Activated naive CD4-positive, alpha-beta T cell treated with anti-CD3 and anti-CD28 coated beads, Interleukin-2, amount 50 U/mL, for 16 hours (primary cell): Measurements from ENCODE around the gene PCK1.

Experiments used
- DNase-seq: peaks from one replicate; pipeline ENCODE4 v3.0.0-alpha.2; 2020

Gene PCK1

GRCh38 chr20:57561356-57562279 is 708 bp downstream of the PCK1 start:
- no peak for DNase-seq

DNA sequence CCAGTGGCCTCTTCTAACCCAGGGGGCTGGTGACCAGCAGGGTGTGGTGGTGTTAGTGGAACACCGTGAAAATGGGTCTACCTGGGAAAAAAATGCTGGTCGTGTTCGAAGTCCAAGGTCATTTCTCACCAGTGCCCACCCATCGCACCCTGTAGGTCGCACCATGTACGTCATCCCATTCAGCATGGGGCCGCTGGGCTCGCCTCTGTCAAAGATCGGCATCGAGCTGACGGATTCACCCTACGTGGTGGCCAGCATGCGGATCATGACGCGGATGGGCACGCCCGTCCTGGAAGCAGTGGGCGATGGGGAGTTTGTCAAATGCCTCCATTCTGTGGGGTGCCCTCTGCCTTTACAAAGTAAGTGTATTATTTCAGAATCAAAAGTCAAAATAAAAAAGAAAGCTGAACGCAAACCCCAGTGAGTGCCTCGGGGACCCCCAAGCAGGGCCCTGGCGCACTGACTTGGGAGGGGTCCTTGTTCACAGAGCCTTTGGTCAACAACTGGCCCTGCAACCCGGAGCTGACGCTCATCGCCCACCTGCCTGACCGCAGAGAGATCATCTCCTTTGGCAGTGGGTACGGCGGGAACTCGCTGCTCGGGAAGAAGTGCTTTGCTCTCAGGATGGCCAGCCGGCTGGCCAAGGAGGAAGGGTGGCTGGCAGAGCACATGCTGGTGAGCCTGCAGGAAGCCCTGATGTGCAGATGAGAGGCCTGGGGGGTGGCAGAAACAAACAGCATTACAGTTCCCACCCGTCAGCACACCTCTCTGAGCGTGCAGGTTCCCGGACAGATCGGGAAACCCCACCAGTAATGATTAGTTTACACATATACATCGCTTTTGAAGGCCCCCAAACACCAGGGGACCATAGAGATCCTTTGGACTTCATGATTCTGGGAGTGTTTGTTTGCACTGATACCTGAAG is 1.9 kb downstream of the PCK1 start:
- DNase-seq = no peak

- DNase-seq = no peak
Observed at GRCh38 chr20:57563522-57563921, 2.6 kb downstream of the PCK1 start.

- DNase-seq = no peak
Observed at GRCh38 chr20:57564180-57564802, 3.4 kb downstream of the PCK1 start.

DNA sequence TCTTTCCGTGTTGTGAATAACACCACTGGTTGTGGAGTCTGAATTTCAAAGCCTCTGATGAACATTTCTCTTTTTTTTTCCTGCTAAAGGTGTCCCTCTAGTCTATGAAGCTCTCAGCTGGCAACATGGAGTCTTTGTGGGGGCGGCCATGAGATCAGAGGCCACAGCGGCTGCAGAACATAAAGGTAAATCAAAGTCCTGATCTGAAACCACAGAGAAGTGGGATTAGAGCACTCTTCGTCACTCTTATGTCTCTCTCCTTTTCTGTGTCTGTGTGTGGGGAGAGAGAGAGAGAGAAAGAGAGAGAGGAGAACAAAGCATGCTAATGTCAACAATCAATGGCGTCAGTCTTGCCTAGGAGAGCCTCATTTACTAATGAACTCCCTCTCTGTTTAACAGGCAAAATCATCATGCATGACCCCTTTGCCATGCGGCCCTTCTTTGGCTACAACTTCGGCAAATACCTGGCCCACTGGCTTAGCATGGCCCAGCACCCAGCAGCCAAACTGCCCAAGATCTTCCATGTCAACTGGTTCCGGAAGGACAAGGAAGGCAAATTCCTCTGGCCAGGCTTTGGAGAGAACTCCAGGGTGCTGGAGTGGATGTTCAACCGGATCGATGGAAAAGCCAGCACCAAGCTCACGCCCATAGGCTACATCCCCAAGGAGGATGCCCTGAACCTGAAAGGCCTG is 4.2 kb downstream of the PCK1 start:
- DNase-seq = no peak

GRCh38 chr20:57566399-57566798 is 5.5 kb downstream of the PCK1 start:
- DNase-seq = no peak

DNA sequence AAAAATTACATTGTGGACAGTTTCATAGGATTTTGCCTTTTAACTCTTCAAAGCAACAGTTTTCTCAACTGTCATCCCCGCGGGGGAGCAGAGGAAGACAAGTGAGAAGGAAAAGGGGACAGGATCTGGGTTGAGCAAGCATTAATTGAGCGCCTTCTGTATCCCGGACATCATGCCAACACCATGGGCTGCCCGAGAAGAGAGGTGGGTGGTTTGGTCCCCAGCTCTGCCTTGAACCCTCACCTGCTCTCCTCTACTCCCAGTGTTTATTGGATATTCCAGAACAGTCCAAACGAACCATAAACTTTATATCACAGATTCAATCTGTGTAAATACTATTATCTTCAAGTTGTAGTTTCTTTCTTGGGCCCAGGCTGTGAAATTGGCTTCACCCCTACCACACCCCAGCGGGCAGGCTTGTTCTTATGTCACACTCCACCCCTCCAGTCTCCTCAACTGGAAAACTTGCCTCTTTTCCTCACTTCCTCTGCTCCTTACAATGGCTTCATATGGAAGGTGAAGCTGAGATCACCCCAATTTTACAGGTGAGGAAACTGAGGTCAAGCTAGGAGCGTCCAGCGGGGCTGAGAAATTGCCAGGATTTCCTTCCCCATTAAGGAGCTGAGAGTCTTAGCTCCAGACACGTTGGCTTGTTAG is 6.0 kb downstream of the PCK1 start:
- DNase-seq = no peak

- no peak for DNase-seq
Observed at GRCh38 chr20:57567471-57568079, 6.7 kb downstream of the PCK1 start.

GRCh38 chr20:57568088-57568896 is 7.4 kb downstream of the PCK1 start:
- DNase-seq = no peak

GRCh38 chr20:57568960-57569359 is 8.1 kb downstream of the PCK1 start:
- DNase-seq = no peak

- no peak for DNase-seq
Observed at GRCh38 chr20:57570145-57570850, 9.4 kb downstream of the PCK1 start.

GRCh38 chr20:57570920-57571319 is 10.0 kb downstream of the PCK1 start:
- no peak for DNase-seq

DNA sequence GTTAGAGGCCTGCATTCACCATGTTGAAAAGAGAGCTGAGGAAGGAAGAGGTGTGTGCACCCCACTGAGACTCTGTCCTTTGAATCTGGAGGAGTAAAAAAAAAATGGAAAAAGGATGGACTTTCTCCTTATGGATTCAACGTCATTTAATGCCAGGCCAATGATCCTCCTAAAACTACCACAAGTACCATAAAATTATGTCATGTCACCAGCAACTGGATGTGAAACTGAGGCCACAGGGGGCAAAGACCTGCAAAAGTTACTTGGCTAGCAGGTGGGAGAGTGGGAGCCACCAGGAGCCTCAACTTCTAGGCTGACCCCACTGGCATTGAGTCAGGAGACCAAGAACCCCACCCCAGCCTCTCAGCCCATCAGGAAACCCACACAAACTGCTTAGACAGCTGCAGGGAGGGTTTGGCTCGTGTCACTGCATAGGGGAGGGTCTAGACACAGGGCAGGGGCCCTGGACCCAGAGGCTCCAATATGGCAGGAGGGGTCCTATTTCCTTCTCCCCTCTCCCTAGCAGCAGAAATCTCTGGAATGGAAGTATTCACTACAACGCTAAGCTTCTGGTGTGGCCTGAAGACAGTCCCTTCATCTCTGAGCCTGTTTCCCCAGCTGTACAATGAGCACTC is 11.0 kb downstream of the PCK1 start:
- no peak for DNase-seq

DNA sequence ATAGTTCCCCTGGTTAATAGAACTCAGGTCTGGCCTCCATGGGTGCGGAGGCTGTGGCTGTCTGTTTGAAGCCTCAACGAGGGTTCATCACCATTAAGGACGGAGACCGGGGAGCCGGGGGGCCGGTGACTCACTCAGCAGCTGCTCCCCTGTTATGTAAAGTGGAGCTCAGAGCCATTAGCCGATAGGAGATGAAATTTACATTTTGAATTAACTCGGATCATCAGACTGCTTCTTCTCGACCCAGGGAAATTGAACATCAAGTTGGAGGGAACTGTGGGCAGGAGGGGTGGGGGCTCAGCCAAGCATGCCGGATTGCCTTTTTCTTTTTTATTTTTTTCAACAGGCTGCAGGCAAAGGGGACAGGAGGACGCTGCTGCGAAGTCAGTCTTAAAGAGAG is 12.3 kb downstream of the PCK1 start:
- DNase-seq = no peak

GRCh38 chr20:57573894-57574293 is 13.0 kb downstream of the PCK1 start:
- no peak for DNase-seq

DNA sequence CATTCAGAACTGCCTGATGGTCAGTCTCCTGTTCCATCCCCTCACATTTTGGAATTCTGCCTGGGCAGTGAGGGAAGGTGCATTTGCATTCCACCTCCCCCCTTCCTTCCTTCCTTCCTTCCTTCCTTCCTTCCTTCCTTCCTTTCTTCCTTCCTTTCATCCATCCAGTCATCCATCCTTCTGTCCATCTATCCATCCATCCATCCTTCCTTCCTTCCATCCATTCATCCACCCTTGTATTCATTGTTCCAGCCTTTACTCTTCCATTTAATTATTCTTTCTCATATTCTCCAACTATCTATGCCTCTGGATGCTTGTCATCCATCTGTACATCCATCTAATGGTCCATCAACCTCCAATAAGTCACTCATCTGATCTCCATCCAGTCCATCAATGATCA is 14.0 kb downstream of the PCK1 start:
- no peak for DNase-seq

DNA sequence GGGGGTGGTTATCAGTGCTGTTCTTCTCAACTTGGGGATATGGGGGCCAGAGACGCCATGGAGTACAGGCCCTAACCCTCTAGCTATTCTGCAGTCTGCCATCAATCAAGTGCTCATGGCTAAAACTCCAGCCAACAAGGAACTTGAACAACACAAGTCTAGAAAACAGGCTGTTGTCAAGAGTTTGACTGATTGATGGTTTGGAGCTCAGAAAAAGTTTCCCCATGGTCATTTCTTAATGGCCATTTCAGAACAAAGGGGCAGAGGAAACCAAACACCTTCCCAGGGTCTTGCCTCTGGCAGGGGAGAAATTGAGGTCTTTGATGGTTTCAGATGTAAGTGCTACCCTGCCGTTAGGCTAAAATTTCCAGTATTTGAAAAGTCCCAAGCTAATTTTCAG is 15.1 kb downstream of the PCK1 start:
- no peak for DNase-seq

DNA sequence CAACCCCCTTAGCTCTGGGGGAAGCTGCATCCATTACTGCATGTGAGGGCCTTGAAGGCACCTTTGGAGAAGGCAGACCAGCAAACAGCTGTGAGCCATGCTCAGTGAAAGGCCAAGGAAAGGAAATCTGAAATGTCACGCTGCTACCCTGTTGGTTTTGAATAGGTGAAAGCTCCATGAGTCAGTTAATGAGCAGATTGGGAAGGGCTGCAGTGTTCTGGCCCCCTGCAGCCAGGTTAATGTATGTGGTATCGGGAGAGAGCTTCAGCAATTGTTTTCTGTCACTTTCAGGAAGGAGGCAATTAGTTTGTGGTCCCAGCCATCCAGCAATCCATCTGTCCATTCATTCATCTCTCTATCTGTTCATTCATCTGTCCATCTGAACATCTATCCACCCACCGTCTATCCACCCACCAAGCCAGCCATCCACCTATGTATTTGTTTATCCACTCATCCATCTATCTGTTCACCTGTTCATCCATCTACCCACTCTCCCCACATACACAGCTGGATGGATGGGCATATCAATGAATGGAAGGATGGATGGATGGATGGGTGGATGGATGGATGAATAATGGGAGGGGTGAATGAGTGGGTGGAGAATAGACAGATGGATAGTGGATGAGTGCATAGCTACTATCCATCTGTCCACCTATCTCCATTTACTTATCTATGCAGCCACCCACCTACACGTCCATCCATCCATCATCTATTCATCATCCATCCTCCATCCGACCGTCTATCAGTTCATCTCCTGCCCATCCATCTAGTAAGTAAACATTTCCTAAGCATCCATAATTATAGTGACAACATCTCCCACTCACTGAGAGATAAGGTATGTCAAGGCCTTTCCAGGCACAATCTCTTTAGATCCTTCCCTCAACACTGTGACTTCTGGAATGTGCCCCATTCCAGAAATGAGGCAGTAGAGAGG is 16.0 kb downstream of the PCK1 start:
- no peak for DNase-seq
